SHP77 treated with DMSO at 0.1 percent for 48 hours (cell line): Measurements from ENCODE around the gene DDX4.

Experiments used
- DNase-seq: peaks from one replicate; lab custom pipeline; 2025; lab: John Stamatoyannopoulos, UW

DDX4 gene

GRCh38 chr5:55821731-55822512 lies 84.1 kb downstream of the DDX4 start:
- no peak for DNase-seq

- no peak for DNase-seq
These were observed 85.4 kb downstream of the DDX4 start for GRCh38 chr5:55823151-55823796.

GRCh38 chr5:55829956-55830355 lies 92.1 kb downstream of the DDX4 start:
- DNase-seq = no peak

GRCh38 chr5:55832446-55832845 lies 94.6 kb downstream of the DDX4 start:
- DNase-seq = no peak

GRCh38 chr5:55836191-55836590 lies 98.3 kb downstream of the DDX4 start:
- no peak for DNase-seq

GRCh38 chr5:55841976-55842375 lies 104.1 kb downstream of the DDX4 start:
- DNase-seq = no peak

- no peak for DNase-seq
These were observed 110.0 kb downstream of the DDX4 start for GRCh38 chr5:55847837-55848236.

- DNase-seq = no peak
These were observed 110.9 kb downstream of the DDX4 start for GRCh38 chr5:55848783-55849182.

GRCh38 chr5:55850839-55851674 lies 113.2 kb downstream of the DDX4 start, which contains the start of gene IL31RA:
IL31RA (plus strand) TSS chr5:55851357; CDS start chr5:55851571, 214 bp downstream.
- no peak for DNase-seq

- DNase-seq = no peak
These were observed 113.8 kb downstream of the DDX4 start for GRCh38 chr5:55851675-55851979.

GRCh38 chr5:55852503-55852902 lies 114.6 kb downstream of the DDX4 start:
- no peak for DNase-seq

- DNase-seq = no peak
These were observed 115.3 kb downstream of the DDX4 start for GRCh38 chr5:55853041-55853670.

GRCh38 chr5:55853818-55854217 lies 116.0 kb downstream of the DDX4 start:
- DNase-seq = no peak

GRCh38 chr5:55855509-55855908 lies 117.6 kb downstream of the DDX4 start:
- no peak for DNase-seq

GRCh38 chr5:55856516-55857246 lies 118.8 kb downstream of the DDX4 start:
- DNase-seq = no peak

- DNase-seq = no peak
These were observed 119.4 kb downstream of the DDX4 start for GRCh38 chr5:55857247-55857640.

GRCh38 chr5:55858104-55858503 lies 120.2 kb downstream of the DDX4 start:
- no peak for DNase-seq

- no peak for DNase-seq
These were observed 122.4 kb downstream of the DDX4 start for GRCh38 chr5:55860288-55860687.

GRCh38 chr5:55860709-55861108 lies 122.8 kb downstream of the DDX4 start:
- no peak for DNase-seq

- DNase-seq = no peak
These were observed 127.0 kb downstream of the DDX4 start for GRCh38 chr5:55864606-55865541.

- DNase-seq = no peak
These were observed 128.0 kb downstream of the DDX4 start for GRCh38 chr5:55865831-55866230.
